Measurements from ENCODE around the gene BNIP5.

DNA sequence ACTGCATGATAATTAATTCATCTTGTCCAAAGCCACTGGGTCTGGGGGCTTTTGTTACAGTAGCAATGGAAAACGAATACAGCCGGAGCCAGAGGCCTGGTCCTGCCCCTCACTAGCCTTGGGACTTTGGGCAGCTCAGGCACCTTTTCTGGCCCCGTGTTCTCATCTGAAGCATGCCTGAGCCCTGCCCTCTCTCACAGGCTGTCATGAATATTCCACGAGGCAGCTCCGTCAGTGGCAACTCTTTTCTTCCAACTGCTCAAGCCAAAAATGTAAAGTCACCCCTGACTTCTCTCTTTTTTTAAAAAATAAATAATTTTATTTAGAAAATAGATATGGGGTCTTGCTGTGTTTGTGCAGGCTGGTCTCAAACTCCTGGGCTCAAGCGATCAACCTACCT lies 5.3 kb downstream of the BNIP5 start:
- TF ChIP-seq GATA2 (IDR thresholded peaks at IDR 0.05; ENCODE audit: low read depth, low read length) (no peak), GATA3 (IDR thresholded peaks at IDR 0.05; ENCODE audit: low read depth, low read length) (no peak)
